Glutamatergic neuron (in vitro differentiated cells): Measurements from ENCODE around the gene TLK2. TPM values are rescaled to one million over a fixed set of nuclear protein-coding genes. Genes with fewer than 3 reads are reported as not detected.
A peak's percentile ranks its signal among the peaks of the same experiment; 100 is the strongest.
"Not testable (repeated sequence)": the region's sequence is repeated elsewhere in the genome, so short reads cannot be mapped to it uniquely, and the experiment has no call there.

Experiments
- DNase-seq: peaks from one replicate; pipeline ENCODE4 v3.0.0; 2022
- H3K27ac Mint-ChIP-seq: one replicate; pipeline ENCODE4 v1.8.0; 2020; ENCODE audit warnings: mild to moderate bottlenecking, mixed read lengths, inconsistent platforms; ENCODE audit not compliant: unreplicated experiment
- H3K27me3 Mint-ChIP-seq: one replicate; pipeline ENCODE4 v1.8.0; 2020; ENCODE audit warnings: mild to moderate bottlenecking, moderate library complexity, mixed read lengths, inconsistent platforms; ENCODE audit not compliant: unreplicated experiment
- H3K36me3 Mint-ChIP-seq: one replicate; pipeline ENCODE4 v1.8.0; 2020; ENCODE audit warnings: mild to moderate bottlenecking, mixed read lengths, inconsistent platforms; ENCODE audit not compliant: unreplicated experiment
- H3K4me1 Mint-ChIP-seq: one replicate; pipeline ENCODE4 v1.8.0; 2020; ENCODE audit warnings: mild to moderate bottlenecking, low read depth, mixed read lengths, inconsistent platforms; ENCODE audit not compliant: unreplicated experiment
- H3K4me3 Mint-ChIP-seq: one replicate; pipeline ENCODE4 v1.8.0; 2020; ENCODE audit warnings: mild to moderate bottlenecking, mixed read lengths, inconsistent platforms; ENCODE audit not compliant: unreplicated experiment
- H3K9me3 Mint-ChIP-seq: one replicate; pipeline ENCODE4 v1.8.0; 2020; ENCODE audit warnings: mild to moderate bottlenecking, moderate library complexity, mixed read lengths, inconsistent platforms; ENCODE audit not compliant: unreplicated experiment
- total RNA-seq: library from RNA; stranded (reverse); fragmentation: NEBNext Ultra II Directional; extraction: Animal tissue kit (Norgen Biotek cat#: 25700); gene quantifications from one replicate; pipeline ENCODE4 v1.2.1, GENCODE V29; 2021; ENCODE audit not compliant: unreplicated experiment

TLK2 gene
- total RNA-seq, 1 donor from 2014 or later: 61.5 TPM

- DNase-seq: peak; percentile 35
- H3K9me3 Mint-ChIP-seq, H3K27me3 Mint-ChIP-seq, H3K4me1 Mint-ChIP-seq, H3K36me3 Mint-ChIP-seq: not testable (repeated sequence)
- Mint-ChIP-seq H3K27ac (peak overlapping the region; percentile 97), H3K4me3 (peak overlapping the region; percentile 97)
Observed at GRCh38 chr17:62479639-62480258, 1.1 kb downstream of the TLK2 start.

GRCh38 chr17:62482553-62482952 is 3.9 kb downstream of the TLK2 start:
- H3K36me3 Mint-ChIP-seq, H3K9me3 Mint-ChIP-seq, DNase-seq, H3K4me3 Mint-ChIP-seq, H3K4me1 Mint-ChIP-seq, H3K27ac Mint-ChIP-seq, H3K27me3 Mint-ChIP-seq: not testable (repeated sequence)

- H3K27ac Mint-ChIP-seq, H3K9me3 Mint-ChIP-seq, DNase-seq, H3K4me3 Mint-ChIP-seq, H3K27me3 Mint-ChIP-seq, H3K4me1 Mint-ChIP-seq, H3K36me3 Mint-ChIP-seq: not testable (repeated sequence)
Observed at GRCh38 chr17:62490990-62491389, 12.4 kb downstream of the TLK2 start.

GRCh38 chr17:62493049-62493655 is 14.5 kb downstream of the TLK2 start:
- H3K4me1 Mint-ChIP-seq, H3K9me3 Mint-ChIP-seq, H3K4me3 Mint-ChIP-seq, H3K36me3 Mint-ChIP-seq, H3K27me3 Mint-ChIP-seq, DNase-seq, H3K27ac Mint-ChIP-seq: not testable (repeated sequence)

- DNase-seq, H3K27me3 Mint-ChIP-seq, H3K36me3 Mint-ChIP-seq, H3K27ac Mint-ChIP-seq, H3K4me3 Mint-ChIP-seq, H3K9me3 Mint-ChIP-seq, H3K4me1 Mint-ChIP-seq: not testable (repeated sequence)
Observed at GRCh38 chr17:62494073-62494472, 15.4 kb downstream of the TLK2 start.

GRCh38 chr17:62496344-62496743 is 17.7 kb downstream of the TLK2 start:
- H3K27me3 Mint-ChIP-seq, H3K27ac Mint-ChIP-seq: not testable (repeated sequence)

GRCh38 chr17:62498796-62499195 is 20.2 kb downstream of the TLK2 start:
- not testable (repeated sequence) for H3K27ac Mint-ChIP-seq

More at GRCh38 chr17:62496344-62496743, 17.7 kb downstream of the TLK2 start:
- not testable (repeated sequence) for H3K4me3 Mint-ChIP-seq, H3K36me3 Mint-ChIP-seq, H3K4me1 Mint-ChIP-seq, DNase-seq, H3K9me3 Mint-ChIP-seq

GRCh38 chr17:62500463-62500862 is 21.8 kb downstream of the TLK2 start:
- H3K27me3 Mint-ChIP-seq, H3K4me3 Mint-ChIP-seq, H3K9me3 Mint-ChIP-seq, H3K4me1 Mint-ChIP-seq, H3K36me3 Mint-ChIP-seq, H3K27ac Mint-ChIP-seq, DNase-seq: not testable (repeated sequence)

More at GRCh38 chr17:62498796-62499195, 20.2 kb downstream of the TLK2 start:
- H3K4me3 Mint-ChIP-seq, DNase-seq, H3K36me3 Mint-ChIP-seq, H3K4me1 Mint-ChIP-seq, H3K9me3 Mint-ChIP-seq, H3K27me3 Mint-ChIP-seq: not testable (repeated sequence)

GRCh38 chr17:62504857-62505256 is 26.2 kb downstream of the TLK2 start:
- not testable (repeated sequence) for H3K36me3 Mint-ChIP-seq, H3K4me1 Mint-ChIP-seq, H3K27ac Mint-ChIP-seq, H3K9me3 Mint-ChIP-seq, DNase-seq, H3K27me3 Mint-ChIP-seq, H3K4me3 Mint-ChIP-seq

- not testable (repeated sequence) for H3K27ac Mint-ChIP-seq, H3K36me3 Mint-ChIP-seq, H3K9me3 Mint-ChIP-seq, DNase-seq, H3K27me3 Mint-ChIP-seq, H3K4me3 Mint-ChIP-seq, H3K4me1 Mint-ChIP-seq
Observed at GRCh38 chr17:62507191-62507836, 28.7 kb downstream of the TLK2 start.

- not testable (repeated sequence) for H3K9me3 Mint-ChIP-seq, H3K4me3 Mint-ChIP-seq, DNase-seq, H3K36me3 Mint-ChIP-seq, H3K4me1 Mint-ChIP-seq, H3K27me3 Mint-ChIP-seq, H3K27ac Mint-ChIP-seq
Observed at GRCh38 chr17:62510247-62510819, 31.7 kb downstream of the TLK2 start.

GRCh38 chr17:62511014-62511413 is 32.4 kb downstream of the TLK2 start:
- not testable (repeated sequence) for H3K27me3 Mint-ChIP-seq, H3K4me3 Mint-ChIP-seq, DNase-seq, H3K9me3 Mint-ChIP-seq, H3K36me3 Mint-ChIP-seq, H3K27ac Mint-ChIP-seq, H3K4me1 Mint-ChIP-seq
